HG02870 (cell line): ENCODE data around the gene TRERF1.

Experiments used
- ATAC-seq: cut with Tn5 transposase; IDR thresholded peaks from one replicate; pipeline ENCODE4 v1.9.1; 2021; ENCODE audit warnings: mild to moderate bottlenecking, moderate library complexity; ENCODE audit not compliant: unreplicated experiment

The TRERF1 gene

DNA sequence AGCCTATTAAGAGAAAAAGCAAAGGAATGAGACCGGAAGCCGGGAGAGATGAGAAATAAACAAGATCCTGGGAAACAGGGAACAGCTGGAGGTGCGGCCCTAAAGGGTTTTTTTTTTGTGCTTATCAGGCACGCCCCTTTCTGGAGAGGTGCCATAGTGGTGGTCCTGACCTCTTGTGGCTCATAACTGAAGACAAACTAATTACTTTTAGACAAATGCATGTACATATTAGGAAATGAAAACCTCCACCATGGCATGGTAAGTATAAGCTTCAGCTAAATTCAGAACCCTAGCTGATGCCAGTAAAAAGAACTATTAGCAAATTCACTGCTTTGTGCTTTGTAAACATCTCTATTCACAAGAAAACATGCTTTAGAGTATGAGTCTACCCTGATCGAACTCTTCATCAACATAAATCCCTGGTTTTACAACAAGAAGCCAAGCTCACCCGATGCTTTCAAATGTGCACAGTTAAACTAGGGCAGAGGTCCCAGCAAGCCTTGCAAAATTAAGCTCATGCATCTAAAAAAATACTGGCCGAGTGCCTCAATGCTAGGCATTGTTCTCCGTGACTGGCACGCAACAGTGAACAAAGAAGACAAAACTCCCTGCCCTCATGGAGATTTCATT lies 137.7 kb downstream of the TRERF1 start:
- ATAC-seq: no peak

DNA sequence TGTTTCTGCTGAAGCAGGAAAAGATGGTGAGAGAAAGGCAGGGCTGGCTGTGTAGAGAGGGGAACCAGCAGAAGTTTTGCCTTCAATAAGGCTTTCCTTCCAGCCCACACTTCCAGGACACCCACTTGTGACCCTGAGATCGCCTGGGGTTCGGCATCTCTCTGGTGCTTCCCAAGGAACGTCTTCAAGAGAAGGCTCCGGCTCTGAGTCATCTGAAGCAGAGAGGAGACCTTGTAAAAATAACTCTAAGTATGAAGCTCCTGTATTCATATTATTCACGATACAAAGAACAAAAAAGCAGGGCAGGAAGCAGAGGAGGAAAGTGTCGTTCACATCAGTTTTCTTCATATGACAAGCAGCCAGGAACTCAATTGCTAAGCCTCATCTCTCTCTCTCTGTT lies 138.7 kb downstream of the TRERF1 start:
- no peak for ATAC-seq

DNA sequence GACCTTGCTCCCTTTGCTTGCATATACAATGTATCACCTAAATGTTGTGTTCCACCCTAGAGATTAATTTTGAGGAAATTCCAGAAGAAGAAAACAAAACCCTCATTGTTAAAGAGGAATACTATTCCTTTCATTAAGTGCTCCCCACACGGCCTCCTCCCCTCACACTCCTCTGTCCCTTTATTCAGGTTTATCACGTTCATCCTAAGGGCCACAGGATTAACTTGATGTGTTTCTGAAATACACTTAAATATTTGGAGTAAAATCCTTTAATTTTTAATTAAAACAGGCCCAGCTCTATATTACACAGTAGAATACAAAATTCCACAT lies 144.6 kb downstream of the TRERF1 start:
- ATAC-seq: no peak

DNA sequence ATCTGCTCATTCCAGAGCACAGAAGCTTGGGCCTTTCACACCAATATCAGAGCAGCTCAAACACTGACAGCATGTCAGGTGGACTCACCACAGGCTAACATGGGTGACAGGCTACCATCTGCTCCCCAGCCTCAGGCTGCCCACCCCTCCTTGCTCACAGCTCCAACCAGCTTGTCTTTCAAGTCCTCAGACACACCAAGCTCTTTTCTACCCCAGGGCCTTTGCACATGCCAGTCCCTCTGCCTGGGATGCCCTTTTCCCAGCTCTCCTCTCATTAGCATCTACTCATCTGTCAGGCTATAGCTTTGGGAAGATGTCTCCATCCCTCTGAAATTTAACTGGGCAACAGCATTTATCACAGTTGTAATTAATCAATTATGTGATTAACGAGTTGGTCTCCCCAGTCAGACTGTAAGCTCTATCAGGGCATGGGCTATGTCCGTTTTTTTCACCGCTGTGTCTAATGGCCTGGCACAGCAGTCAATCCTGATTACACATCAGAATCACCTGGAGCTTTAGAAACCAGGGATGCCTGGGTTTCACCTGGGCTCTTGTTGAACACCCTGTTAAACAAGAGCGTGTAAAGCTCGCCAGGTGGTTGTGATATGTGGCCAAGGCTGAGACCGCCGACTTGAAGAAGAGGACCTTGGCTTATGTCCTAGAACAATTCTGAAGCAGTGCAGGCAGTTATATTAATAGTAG lies 145.1 kb downstream of the TRERF1 start:
- no peak for ATAC-seq

DNA sequence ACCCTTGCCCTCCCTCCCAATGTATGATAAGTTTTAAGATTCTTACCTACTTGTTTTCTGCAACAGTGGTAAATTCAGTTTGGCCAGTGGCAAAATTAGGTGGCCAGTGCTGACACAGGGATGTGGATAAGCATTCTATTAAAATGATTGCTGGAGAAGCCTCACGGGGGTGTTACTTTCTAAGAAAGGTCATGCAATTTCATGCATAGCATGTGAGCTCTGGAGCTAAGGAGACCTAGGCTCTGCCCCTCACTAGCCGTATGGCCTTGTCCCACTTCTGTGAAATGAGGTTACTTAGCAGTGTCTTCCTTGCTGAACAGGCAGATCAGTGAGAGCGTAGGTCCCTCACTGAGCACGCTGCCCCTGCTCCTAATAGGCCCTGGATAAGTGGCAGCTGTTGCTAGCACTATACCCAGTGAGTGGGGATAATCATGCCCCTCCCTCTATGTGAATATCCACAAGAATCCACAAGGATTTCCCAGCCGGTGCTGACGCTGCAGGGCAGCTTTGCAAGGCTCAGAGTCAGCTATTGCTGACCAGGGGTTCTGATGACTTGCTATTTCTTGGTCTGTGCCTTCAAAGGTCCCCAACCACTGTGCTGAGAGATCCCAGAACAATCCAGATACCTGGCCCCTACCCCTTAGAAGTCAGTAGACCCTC lies 147.5 kb downstream of the TRERF1 start:
- no peak for ATAC-seq

DNA sequence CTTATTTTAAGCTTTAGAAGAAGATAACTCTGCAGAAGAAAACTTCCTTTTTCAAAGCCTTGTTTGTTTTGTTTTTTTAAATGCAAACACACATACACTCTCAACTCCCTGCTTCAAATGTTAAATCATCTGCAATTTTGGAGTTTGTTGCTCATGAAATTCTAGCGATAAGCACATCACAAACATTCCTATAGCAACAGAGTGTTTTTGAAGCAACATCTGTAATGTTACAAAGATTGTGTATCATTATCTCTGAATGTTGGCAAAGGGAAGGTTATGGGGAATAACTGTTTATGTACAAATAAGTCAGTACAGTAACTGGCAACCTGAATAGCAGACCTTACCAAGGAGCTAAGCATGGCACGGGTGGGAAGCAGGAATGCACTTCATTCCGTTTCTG lies 149.3 kb downstream of the TRERF1 start:
- ATAC-seq: no peak

DNA sequence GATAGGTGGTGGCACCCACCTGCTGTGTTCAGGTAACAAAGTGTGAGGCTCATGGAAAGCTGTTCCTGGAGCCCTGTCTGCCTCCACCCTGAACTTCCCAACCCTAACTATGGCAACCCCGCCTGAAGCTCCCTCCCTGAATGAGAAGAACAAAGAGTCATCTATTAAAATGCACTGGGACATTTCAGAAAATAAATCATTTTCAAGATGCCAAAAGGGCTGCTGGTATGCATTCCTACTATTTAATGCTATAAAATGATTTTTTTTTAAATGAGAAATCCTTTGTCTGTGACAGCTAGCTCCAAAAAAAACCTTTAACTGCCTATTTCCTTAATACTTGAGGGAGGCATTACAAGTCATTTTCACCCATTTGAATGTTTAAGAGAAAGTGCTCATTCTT lies 149.7 kb downstream of the TRERF1 start:
- no peak for ATAC-seq

DNA sequence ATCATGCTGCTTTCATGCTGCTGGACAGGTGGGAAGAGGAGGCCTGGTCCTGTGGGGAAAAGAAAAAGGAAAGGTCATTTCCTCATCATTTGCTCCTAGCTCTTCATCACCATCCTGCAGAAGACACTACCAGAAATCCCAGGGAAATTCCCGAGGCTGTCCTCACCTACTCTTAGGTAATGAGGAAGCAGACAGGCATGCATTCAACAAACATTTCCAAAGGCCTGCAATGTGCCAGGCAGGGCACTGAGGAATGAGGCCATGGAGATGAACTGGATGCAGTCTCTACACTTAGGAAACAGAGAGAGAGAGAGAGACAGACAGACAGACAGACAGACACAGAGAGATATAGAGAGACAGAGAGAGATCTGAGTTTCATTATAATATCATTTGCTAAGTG lies 151.0 kb downstream of the TRERF1 start:
- no peak for ATAC-seq

DNA sequence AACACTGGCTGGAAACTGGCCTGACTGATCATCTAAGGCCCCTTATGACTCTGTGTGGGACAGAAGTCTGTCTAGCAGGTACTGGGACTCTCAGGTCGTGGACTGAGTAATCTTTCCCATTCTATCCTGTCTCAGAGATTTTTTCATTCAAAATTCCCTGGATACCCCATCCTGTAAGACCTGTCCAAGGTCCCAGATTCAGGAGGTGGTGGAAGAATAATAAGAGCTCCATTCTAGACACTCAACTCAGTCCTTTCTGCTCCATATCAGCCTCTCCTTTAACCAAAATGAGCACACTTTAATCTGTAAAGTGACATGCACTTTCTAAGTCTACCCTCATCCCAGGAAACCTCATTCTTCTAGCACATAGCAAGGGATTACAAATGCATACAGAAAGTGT lies 151.5 kb downstream of the TRERF1 start:
- ATAC-seq: no peak

DNA sequence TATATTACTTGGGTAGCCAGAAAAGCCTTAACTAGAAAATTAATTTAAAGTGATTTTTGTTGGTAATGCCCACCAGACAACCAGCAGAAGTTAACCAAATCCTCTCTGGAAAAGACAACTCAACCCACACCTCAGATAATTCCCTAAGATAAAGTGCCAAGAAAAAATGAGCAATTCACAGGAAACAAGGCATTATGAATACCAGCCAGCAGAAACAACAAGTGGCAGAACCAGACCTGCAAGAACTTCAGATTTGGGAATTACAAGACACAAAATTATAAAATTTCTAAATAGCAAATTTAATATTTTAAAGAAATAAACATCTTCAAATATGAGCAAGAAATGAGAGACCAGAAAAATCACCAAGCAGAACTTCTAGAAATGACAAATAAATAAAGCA lies 154.1 kb downstream of the TRERF1 start:
- no peak for ATAC-seq

DNA sequence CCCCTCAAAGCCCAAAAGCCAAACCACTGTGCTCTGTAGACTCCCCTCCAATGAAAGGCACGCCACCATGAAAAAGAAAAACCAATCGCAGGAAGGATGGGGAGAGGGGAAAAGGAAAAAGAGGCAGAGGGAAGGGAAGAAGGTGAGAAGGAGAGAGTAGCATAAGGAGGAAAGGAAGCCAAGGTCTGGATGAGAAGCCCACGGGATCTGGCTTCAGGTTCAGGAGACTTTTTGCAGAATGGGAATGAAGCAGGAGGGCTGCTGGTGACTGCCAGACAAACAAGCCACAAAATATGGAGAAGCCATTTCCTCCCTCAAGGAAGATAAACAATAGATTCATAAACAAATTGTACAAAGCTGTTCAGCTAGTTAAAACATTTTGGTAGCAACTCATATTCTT lies 155.1 kb downstream of the TRERF1 start:
- no peak for ATAC-seq

DNA sequence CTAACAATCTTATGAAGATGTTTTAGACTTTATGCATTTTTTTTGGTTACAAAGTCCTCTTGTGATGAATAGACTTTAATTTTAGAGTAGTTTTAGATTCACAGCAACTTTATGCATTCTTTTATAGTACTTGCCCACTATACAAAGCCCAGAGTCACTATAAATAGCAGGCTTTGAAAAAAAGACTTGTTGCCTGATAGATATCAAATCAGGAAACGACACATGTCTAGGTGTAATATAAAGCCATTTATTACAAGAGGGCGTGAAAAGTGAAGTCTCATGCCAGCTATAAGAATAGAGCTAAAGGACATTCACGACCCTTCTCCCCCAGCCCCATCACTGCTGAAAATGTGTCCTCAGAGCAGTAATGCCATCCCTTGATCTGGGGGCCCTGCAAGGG lies 156.0 kb downstream of the TRERF1 start:
- no peak for ATAC-seq

DNA sequence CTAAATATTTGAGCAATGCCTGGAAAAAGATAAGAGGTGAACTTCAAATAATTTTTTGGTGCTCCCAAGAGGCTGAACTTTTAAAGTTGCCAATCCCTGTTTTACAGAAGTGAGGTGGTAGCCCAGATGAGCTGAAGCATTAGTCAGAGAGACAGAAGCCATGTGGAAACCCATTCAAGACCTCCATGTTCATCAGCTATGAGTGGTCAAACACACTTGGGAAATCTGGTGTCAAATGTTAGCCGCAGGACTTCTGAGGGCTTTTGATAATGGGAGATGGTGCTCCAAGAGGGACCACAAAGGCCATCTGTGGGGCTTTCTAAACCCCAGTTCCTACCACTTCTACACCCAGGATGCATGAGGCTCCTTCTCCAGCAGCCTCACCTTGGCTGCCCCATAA lies 156.5 kb downstream of the TRERF1 start:
- no peak for ATAC-seq

DNA sequence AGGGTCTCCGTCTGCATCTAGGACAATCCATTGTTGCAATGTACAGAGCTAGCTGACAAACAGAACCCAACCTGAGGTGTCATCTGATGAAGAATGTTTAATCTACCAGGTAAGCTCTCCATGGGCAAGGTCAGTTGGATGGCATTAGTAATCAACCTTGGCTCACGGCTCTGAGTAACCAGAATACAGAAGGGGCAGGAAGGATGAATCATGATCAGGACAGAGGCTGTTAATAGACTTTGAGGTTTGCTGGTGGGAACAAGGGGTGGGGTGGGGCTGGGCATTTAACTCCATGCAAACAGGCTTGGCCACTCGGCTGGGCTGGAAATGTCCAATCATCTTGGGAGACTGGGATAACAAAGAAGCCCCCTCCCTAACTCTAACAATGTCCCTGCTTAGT lies 157.0 kb downstream of the TRERF1 start:
- no peak for ATAC-seq

DNA sequence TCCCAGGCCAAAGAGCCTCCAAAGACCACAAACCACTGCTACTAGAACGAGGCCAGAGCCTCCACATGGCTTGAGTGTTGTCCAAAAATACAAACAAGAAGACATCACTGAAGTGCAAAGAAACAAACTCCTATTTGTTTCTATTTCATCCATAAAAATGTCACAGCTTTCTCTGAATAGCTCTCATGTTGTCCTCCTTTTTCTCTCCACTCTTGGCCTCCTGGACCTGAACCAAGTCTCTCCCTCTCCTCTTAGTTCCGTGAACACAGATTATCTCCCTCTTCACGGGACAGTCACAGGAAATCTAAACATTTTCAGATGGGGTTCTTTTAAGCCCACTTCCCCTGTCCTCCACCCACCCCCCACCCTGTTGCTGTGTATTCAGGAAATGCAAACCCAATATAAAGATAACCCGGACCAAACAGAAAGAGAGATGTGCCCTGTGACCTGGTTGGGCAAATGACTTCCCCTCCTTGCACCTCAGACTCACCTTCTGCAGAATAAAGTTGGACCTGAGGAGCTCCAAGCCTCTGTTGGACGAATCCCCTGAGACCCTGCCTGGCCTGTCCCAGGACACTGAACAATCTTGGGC lies 158.2 kb downstream of the TRERF1 start:
- no peak for ATAC-seq

DNA sequence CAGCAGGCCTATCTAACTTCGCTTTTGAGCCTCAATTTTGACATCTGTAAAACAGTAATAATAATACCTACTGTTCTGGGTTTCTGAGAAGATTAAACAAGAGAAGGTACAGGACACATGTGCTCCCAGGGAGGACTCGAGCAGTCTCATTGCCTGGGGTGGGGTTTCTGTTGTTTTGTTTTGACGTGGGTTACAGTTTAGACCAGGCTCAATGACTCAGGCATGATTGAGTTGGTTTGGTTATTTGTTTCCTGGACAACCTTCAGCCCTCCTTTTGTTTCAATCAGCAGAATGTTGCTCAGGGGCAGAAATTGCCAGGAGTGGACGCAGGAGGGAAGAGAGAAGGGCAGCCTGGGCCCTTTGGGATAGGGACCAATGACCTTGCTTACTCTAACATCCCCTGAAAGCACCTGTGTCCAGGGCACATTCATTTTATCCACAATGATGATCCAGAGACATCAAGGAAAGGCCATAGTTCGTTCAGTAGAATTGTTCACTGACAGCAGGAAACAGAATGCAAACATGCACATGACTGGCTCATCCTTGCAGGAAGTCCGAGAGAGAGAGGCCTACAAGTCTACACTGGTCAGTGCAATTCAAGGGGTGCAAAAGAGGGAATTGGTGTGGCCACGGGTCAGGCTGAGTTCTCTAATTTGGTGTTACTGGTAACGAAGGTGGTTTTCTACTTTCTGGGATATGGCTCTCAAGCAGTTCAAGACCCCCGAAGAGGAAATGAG lies 159.6 kb downstream of the TRERF1 start:
- ATAC-seq: no peak

DNA sequence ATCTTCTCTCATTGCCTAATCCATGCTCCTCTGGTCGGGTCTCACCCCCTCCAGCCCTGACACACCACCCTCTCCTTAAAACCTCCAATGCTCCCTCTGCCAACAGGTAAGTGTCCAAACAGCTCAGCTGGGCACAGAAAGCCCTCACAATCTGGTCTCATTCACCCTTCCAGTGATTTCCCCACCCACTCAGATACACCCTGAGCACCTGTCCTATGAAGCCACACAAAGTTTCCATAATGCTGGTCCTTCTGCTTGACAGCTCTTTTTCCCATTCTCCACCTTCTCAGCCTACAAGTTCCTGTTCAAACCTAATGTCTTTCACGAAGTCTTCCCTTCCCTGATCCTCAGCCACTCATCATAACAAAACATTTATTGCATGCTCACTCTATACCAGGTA lies 164.0 kb downstream of the TRERF1 start:
- no peak for ATAC-seq

DNA sequence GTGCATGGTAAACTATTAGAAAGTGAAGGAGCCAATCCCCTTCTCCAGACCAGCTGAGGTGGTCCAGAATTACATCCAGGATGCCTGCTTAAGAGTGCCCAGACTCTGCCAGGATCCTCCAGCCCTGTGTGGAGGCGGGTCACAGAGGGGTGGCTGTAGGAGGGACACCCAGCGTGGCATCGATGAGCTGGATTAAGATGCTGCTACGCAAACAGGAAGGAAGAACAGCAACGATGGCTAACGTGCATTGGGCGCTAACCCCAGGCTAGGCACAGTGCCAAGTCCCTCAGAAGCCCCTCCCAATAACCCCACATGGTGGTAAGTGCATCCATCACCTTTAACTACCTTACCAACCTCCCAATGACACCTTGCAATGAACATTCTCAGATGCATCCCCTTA lies 170.2 kb downstream of the TRERF1 start:
- no peak for ATAC-seq

DNA sequence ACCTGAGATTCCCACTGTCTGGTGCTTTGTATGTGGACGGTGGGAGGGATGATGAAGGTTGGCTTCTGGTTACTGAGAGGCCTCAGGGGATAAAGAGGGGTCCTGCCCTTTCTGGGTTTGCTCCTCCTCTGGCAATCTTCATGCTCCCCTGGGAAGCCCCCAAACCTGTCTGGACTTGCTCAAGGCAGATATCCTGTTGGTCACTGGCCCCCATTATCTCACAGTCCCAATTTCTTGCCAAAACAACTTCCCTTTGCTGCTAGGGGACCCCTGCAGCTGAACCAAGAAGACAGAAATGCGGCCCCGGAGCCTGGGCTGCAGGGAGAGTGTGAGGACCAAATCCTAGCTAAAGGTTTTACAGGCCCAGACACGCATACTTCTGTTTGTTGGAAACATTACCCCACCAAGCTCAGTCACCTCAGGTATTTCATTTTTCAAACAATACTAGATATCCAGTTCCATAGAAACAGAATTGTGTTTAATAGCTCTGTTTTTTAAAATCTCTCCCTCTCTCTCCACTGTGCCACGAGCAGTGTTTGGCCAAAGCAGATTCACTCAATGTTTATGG lies 170.7 kb downstream of the TRERF1 start:
- ATAC-seq: no peak

DNA sequence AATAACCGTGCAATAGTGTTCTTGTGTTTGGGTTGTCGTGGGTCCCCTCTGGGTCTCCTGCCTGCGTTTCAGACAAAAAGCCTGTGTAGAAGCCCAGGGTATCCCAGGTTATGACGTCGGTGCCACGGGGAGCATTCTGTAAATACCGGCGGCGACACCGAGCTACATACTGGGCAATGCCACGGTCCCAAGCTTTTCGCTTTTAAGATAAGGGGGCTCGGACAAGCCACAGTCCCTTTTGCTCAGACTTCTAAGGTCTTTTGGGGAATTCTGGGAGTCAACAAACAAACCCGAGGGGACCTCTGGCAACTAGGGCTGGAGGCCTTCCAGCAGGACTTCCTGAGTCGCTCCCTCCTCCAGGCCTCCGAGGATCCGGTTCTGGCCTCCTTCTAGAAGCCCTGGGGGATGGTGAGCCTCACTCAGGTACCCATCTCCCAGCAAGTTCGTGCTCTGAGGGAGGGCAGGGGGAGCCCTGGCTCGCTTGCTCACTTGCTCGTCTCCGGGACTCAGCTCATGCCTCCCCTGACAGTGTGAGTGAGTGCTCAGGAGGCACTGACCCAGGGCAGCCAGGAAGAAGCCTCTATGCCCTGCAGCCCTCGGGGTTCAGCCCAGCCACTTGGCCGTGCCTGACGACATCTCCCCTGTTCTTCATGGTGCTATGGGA lies 171.6 kb downstream of the TRERF1 start:
- no peak for ATAC-seq
